Thyroid gland (tissue), 4 donors: ENCODE results near the gene TREM2.

Source experiments
- CTCF ChIP-seq, 6 experiments: fragments of 200-600 bp in 3 of 6; fragments of 450-650 bp in 3 of 6; sonication (generic) in 3 of 6; IDR thresholded peaks; one replicate each; pipeline ENCODE4 v1.5.1; 2016 to 2019; ENCODE audit warnings: antibody characterized with exemption in 6 of 6, mild to moderate bottlenecking in 2 of 6, inconsistent platforms in 1 of 6, moderate library complexity in 1 of 6
- POLR2A ChIP-seq, 2 donors: fragments of 450-650 bp; IDR thresholded peaks; one replicate each; pipeline ENCODE4 v1.6.1; 2017; ENCODE audit warnings: antibody characterized with exemption in 2 of 2, mild to moderate bottlenecking in 2 of 2, moderate library complexity in 1 of 2

GRCh38 chr6:41199552-41200246 lies 36.8 kb upstream of the TREM2 start:
- TF ChIP-seq CTCF (IDR thresholded peaks at IDR 0.05) (no peak), POLR2A (IDR thresholded peaks at IDR 0.05) (no peak)
